Fibroblast of skin of scalp (primary cell): Measurements from ENCODE around the gene PRDM12.

ENCODE experiments used
- DNase-seq: peaks from one replicate; pipeline ENCODE4 v3.0.0-alpha.2; 2013

The PRDM12 gene

GRCh38 chr9:130728721-130729120 lies 64.3 kb downstream of the PRDM12 start:
- DNase-seq, result peak; percentile 64

GRCh38 chr9:130729145-130729544 lies 64.8 kb downstream of the PRDM12 start:
- no peak for DNase-seq

- no peak for DNase-seq
These were observed 67.0 kb downstream of the PRDM12 start for GRCh38 chr9:130731355-130731754.

GRCh38 chr9:130732136-130732535 lies 67.7 kb downstream of the PRDM12 start:
- no peak for DNase-seq
